ENCODE measurements around the gene EIF1. TPM values are rescaled to one million over a fixed set of nuclear protein-coding genes. Genes with fewer than 3 reads are reported as not detected.

The EIF1 gene
- total and polyA plus RNA-seq, 4 donors, result 56.5 to 755 (median 159) TPM

DNA sequence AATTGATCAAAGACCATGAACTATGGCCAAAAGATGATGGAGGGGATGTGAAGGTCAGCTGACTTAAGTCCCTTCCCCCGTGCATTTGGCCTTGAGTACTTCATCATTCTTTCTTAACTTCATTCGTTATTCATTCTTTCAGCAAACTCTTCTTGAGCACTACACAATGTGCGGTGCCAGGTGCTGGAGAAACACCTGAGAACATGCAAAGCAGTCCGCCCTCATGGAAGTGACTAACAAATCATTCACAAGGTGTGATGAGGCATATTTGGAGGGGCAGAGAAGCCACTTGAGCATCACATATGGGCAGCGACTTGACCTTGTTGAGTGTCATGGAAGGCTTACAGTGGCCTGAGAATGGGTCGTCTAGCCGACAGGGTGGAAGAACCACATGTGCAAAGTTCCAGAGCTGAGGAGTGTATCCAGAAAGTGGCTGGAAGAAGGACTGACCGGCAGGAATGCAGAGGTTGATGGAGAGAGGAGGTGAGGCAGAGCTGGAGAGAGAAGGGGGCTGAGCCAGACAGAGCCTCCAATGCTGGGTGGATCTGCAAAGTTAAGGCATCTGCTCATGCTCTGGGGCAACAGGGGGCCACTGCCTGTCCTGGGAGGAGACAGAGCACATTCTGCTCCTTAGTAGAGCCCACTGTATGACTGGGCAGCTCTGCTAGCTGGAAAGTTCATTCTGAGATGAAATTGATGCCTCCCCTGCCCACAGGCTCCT, 25.1 kb upstream of the EIF1 start:
- H3K4me3 ChIP-seq (ENCODE audit: low read depth in 1 of 3, low read length in 3 of 3), result no peak overlapping the region
- 69% methylated on average over 8 of the region's 8 CpGs for WGBS
- H3K27ac ChIP-seq (ENCODE audit: low read depth in 1 of 2, low read length in 2 of 2), result no peak overlapping the region
- TF ChIP-seq, protein P1, sequence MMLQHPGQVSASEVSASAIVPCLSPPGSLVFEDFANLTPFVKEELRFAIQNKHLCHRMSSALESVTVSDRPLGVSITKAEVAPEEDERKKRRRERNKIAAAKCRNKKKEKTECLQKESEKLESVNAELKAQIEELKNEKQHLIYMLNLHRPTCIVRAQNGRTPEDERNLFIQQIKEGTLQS (IDR thresholded peaks at IDR 0.05), result no peak
- DNase-seq (ENCODE audit: low spot score), result no peak
- H3K36me3 ChIP-seq (ENCODE audit: control insufficient read depth in 4 of 4, insufficient read depth in 3 of 4, low read depth in 1 of 4, low read length in 3 of 4), result no peaks in the 10 kb centered on the region
- peaks cover 3 to 23% (median 9%) of the 10 kb centered on the region in 4 donors for H3K4me1 ChIP-seq (ENCODE audit: control insufficient read depth in 4 of 4, insufficient read depth in 4 of 4, low read length in 3 of 4)
- H3K9ac ChIP-seq (ENCODE audit: low read depth in 1 of 2, low read length in 2 of 2), result no peak overlapping the region
- no peaks in the 10 kb centered on the region for H3K27me3 ChIP-seq (ENCODE audit: control insufficient read depth in 4 of 4, insufficient read depth in 4 of 4, low read length in 3 of 4)
- no peaks in the 10 kb centered on the region for H3K9me3 ChIP-seq (ENCODE audit: control insufficient read depth in 4 of 4, low read length in 3 of 4)

- Histone ChIP-seq H3K9me3 (ENCODE audit: control insufficient read depth in 4 of 4, low read length in 3 of 4) (no peaks in the 10 kb centered on the region), H3K27ac (ENCODE audit: low read depth in 1 of 2, low read length in 2 of 2) (no peak overlapping the region), H3K27me3 (ENCODE audit: control insufficient read depth in 4 of 4, insufficient read depth in 4 of 4, low read length in 3 of 4) (no peaks in the 10 kb centered on the region), H3K36me3 (ENCODE audit: control insufficient read depth in 4 of 4, insufficient read depth in 3 of 4, low read depth in 1 of 4, low read length in 3 of 4) (no peaks in the 10 kb centered on the region), H3K4me3 (ENCODE audit: low read depth in 1 of 3, low read length in 3 of 3) (no peak overlapping the region), H3K9ac (ENCODE audit: low read depth in 1 of 2, low read length in 2 of 2) (no peak overlapping the region), H3K4me1 (ENCODE audit: control insufficient read depth in 4 of 4, insufficient read depth in 4 of 4, low read length in 3 of 4) (peaks cover 3 to 23% (median 9%) of the 10 kb centered on the region in 4 donors)
- WGBS, result 90% methylated on average over 2 of the region's 2 CpGs
- TF ChIP-seq NR2F2 (IDR thresholded peaks at IDR 0.05) (no peak), EGR1 (IDR thresholded peaks at IDR 0.05; ENCODE audit: low read depth in 2 of 2) (no peak), TAF1 (conservative IDR thresholded peaks at IDR 0.05) (no peak), HNF4A (conservative IDR thresholded peaks at IDR 0.05) (no peak), FOXA1 (IDR thresholded peaks at IDR 0.05) (no peak)
- TF ChIP-seq, protein P2, sequence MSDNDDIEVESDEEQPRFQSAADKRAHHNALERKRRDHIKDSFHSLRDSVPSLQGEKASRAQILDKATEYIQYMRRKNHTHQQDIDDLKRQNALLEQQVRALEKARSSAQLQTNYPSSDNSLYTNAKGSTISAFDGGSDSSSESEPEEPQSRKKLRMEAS (IDR thresholded peaks at IDR 0.05), result no peak
- TF ChIP-seq, protein P3, sequence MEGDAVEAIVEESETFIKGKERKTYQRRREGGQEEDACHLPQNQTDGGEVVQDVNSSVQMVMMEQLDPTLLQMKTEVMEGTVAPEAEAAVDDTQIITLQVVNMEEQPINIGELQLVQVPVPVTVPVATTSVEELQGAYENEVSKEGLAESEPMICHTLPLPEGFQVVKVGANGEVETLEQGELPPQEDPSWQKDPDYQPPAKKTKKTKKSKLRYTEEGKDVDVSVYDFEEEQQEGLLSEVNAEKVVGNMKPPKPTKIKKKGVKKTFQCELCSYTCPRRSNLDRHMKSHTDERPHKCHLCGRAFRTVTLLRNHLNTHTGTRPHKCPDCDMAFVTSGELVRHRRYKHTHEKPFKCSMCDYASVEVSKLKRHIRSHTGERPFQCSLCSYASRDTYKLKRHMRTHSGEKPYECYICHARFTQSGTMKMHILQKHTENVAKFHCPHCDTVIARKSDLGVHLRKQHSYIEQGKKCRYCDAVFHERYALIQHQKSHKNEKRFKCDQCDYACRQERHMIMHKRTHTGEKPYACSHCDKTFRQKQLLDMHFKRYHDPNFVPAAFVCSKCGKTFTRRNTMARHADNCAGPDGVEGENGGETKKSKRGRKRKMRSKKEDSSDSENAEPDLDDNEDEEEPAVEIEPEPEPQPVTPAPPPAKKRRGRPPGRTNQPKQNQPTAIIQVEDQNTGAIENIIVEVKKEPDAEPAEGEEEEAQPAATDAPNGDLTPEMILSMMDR (IDR thresholded peaks at IDR 0.05; ENCODE audit: low read depth, low read length, missing input control), result no peak
- TF ChIP-seq, protein P4, sequence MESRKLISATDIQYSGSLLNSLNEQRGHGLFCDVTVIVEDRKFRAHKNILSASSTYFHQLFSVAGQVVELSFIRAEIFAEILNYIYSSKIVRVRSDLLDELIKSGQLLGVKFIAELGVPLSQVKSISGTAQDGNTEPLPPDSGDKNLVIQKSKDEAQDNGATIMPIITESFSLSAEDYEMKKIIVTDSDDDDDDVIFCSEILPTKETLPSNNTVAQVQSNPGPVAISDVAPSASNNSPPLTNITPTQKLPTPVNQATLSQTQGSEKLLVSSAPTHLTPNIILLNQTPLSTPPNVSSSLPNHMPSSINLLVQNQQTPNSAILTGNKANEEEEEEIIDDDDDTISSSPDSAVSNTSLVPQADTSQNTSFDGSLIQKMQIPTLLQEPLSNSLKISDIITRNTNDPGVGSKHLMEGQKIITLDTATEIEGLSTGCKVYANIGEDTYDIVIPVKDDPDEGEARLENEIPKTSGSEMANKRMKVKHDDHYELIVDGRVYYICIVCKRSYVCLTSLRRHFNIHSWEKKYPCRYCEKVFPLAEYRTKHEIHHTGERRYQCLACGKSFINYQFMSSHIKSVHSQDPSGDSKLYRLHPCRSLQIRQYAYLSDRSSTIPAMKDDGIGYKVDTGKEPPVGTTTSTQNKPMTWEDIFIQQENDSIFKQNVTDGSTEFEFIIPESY (IDR thresholded peaks at IDR 0.05), result no peak
- DNase-seq (ENCODE audit: low spot score), result no peak
Observed at GRCh38 chr17:41664172-41664457, 24.6 kb upstream of the EIF1 start.

GRCh38 chr17:41664587-41665565, 23.8 kb upstream of the EIF1 start:
- 56% methylated on average over 15 of the region's 15 CpGs for WGBS
- peaks cover 3 to 23% (median 9%) of the 10 kb centered on the region in 4 donors for H3K4me1 ChIP-seq (ENCODE audit: control insufficient read depth in 4 of 4, insufficient read depth in 4 of 4, low read length in 3 of 4)
- no peak for DNase-seq (ENCODE audit: low spot score)
- TF ChIP-seq, protein P5, sequence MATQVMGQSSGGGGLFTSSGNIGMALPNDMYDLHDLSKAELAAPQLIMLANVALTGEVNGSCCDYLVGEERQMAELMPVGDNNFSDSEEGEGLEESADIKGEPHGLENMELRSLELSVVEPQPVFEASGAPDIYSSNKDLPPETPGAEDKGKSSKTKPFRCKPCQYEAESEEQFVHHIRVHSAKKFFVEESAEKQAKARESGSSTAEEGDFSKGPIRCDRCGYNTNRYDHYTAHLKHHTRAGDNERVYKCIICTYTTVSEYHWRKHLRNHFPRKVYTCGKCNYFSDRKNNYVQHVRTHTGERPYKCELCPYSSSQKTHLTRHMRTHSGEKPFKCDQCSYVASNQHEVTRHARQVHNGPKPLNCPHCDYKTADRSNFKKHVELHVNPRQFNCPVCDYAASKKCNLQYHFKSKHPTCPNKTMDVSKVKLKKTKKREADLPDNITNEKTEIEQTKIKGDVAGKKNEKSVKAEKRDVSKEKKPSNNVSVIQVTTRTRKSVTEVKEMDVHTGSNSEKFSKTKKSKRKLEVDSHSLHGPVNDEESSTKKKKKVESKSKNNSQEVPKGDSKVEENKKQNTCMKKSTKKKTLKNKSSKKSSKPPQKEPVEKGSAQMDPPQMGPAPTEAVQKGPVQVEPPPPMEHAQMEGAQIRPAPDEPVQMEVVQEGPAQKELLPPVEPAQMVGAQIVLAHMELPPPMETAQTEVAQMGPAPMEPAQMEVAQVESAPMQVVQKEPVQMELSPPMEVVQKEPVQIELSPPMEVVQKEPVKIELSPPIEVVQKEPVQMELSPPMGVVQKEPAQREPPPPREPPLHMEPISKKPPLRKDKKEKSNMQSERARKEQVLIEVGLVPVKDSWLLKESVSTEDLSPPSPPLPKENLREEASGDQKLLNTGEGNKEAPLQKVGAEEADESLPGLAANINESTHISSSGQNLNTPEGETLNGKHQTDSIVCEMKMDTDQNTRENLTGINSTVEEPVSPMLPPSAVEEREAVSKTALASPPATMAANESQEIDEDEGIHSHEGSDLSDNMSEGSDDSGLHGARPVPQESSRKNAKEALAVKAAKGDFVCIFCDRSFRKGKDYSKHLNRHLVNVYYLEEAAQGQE (IDR thresholded peaks at IDR 0.05), result no peak
- TF ChIP-seq YY1 (IDR thresholded peaks at IDR 0.05), result no peak
- TF ChIP-seq, protein P1 (IDR thresholded peaks at IDR 0.05), result no peak
- no peak for TF ChIP-seq JUND (IDR thresholded peaks at IDR 0.05)
- TF ChIP-seq FOXA2 (IDR thresholded peaks at IDR 0.05), result no peak
- TF ChIP-seq, protein P2 (IDR thresholded peaks at IDR 0.05), result no peak
- TF ChIP-seq RXRA (IDR thresholded peaks at IDR 0.05), result no peak
- TF ChIP-seq HNF4A (conservative IDR thresholded peaks at IDR 0.05), result no peak
- TF ChIP-seq GABPA (IDR thresholded peaks at IDR 0.05 in 1 of 2, conservative IDR thresholded peaks at IDR 0.05 in 1 of 2), result no peak

More at GRCh38 chr17:41664587-41665565, 23.8 kb upstream of the EIF1 start:
- Histone ChIP-seq H3K4me3 (ENCODE audit: low read depth in 1 of 3, low read length in 3 of 3) (peak overlapping the region in 2 of 3 donors; percentile 55 to 60), H3K27ac (ENCODE audit: low read depth in 1 of 2, low read length in 2 of 2) (no peak overlapping the region), H3K9ac (ENCODE audit: low read depth in 1 of 2, low read length in 2 of 2) (no peak overlapping the region), H3K9me3 (ENCODE audit: control insufficient read depth in 4 of 4, low read length in 3 of 4) (no peaks in the 10 kb centered on the region), H3K36me3 (ENCODE audit: control insufficient read depth in 4 of 4, insufficient read depth in 3 of 4, low read depth in 1 of 4, low read length in 3 of 4) (no peaks in the 10 kb centered on the region), H3K27me3 (ENCODE audit: control insufficient read depth in 4 of 4, insufficient read depth in 4 of 4, low read length in 3 of 4) (no peaks in the 10 kb centered on the region)
